ENCODE results near the gene ZNF48. TPM values are rescaled to one million over a fixed set of nuclear protein-coding genes. Genes with fewer than 3 reads are reported as not detected.

The ZNF48 gene
- total and polyA plus RNA-seq, 2 donors (not counting 1 experiment from before 2014, with no cell fraction given) = 8.4 to 13.3 TPM

GRCh38 chr16:30372038-30372712, 23.0 kb upstream of the ZNF48 start:
- Histone ChIP-seq H3K36me3 (replicated peaks in 1 of 2; ENCODE audit: control extremely low read depth in 1 of 2, control insufficient read depth in 1 of 2, extremely low read depth in 1 of 2, insufficient read depth in 2 of 2, low read length in 1 of 2) (no peaks in the 10 kb centered on the region), H3K4me1 (ENCODE audit: control insufficient read depth in 2 of 2, insufficient read depth in 2 of 2, low read length in 2 of 2) (peaks cover 26 to 42% of the 10 kb centered on the region in 2 donors), H3K27ac (ENCODE audit: low read length in 2 of 2) (no peak overlapping the region), H3K4me3 (ENCODE audit: control extremely low read depth in 1 of 5, extremely low read depth in 1 of 5, insufficient read depth in 1 of 5, low read depth in 2 of 5, low read length in 4 of 5) (no peak overlapping the region), H3K9ac (ENCODE audit: low read length) (no peak overlapping the region), H3K9me3 (ENCODE audit: control extremely low read depth in 1 of 3, control insufficient read depth in 2 of 3, insufficient read depth in 1 of 3, low read length in 2 of 3) (peaks cover 0 to 2% (median 0%) of the 10 kb centered on the region in 3 donors), H4K20me1 (ENCODE audit: control insufficient read depth, insufficient read depth, low read length, poor library complexity, severe bottlenecking) (peaks cover 26% of the 10 kb centered on the region), H3K79me2 (ENCODE audit: control insufficient read depth, insufficient read depth, low read length) (peaks cover 37% of the 10 kb centered on the region), H3K4me2 (replicated peaks; ENCODE audit: low read depth, low read length, poor library complexity, severe bottlenecking) (no peak overlapping the region), H2AFZ (ENCODE audit: insufficient read depth, low read depth, low read length, poor library complexity, severe bottlenecking) (no peak overlapping the region), H3K27me3 (replicated peaks in 1 of 4; ENCODE audit: control extremely low read depth in 1 of 4, control insufficient read depth in 3 of 4, insufficient read depth in 4 of 4, low read length in 3 of 4) (no peaks in the 10 kb centered on the region)
- H3K9me3 Mint-ChIP-seq (ENCODE audit: insufficient read depth) = no peaks in the 10 kb centered on the region
- H3K4me3 Mint-ChIP-seq = peak overlapping the region; percentile 86
- ATAC-seq (ENCODE audit: low read depth) (no peak), DNase-seq (peak; percentile 35)
- WGBS (ENCODE audit: insufficient coverage) = 77% methylated on average over 4 of the region's 6 CpGs
- POLR2A ChIA-PET = interaction anchor here (1.9 to 2.2 kb wide), 4 partner anchors 11 to 287 kb away, joined by 5 to 13 read pairs (median 10); partner anchors contain the start of genes FBRS and SEPTIN1
- H3K4me1 Mint-ChIP-seq = peaks cover 43% of the 10 kb centered on the region
- peak overlapping the region; percentile 90 for H3K27ac Mint-ChIP-seq
- no peaks in the 10 kb centered on the region for H3K27me3 Mint-ChIP-seq
- no peak for TF ChIP-seq CTCF (IDR thresholded peaks at IDR 0.05)
- TF ChIP-seq EZH2 (IDR thresholded peaks at IDR 0.05; ENCODE audit: borderline replicate concordance, insufficient read depth, low read depth, low read length, poor library complexity, severe bottlenecking) = no peak
- CTCF ChIA-PET = interaction anchor here (0.9 to 4.0 kb wide), 3 partner anchors 10 to 36 kb away, joined by 3 to 37 read pairs (median 12); partner anchors contain the start of genes CD2BP2, SEPTIN1 and ZNF771
- intact Hi-C loops (cut with micrococcal nuclease) = loop anchor here (10.0 kb wide), 3 partner anchors 277 to 1447 kb away; partner anchors contain the start of genes ALDOA, RABEP2, TBX6 and YPEL3

- POLR2A ChIA-PET = no interaction called here
- Histone ChIP-seq H3K36me3 (replicated peaks in 1 of 2; ENCODE audit: control extremely low read depth in 1 of 2, control insufficient read depth in 1 of 2, extremely low read depth in 1 of 2, insufficient read depth in 2 of 2, low read length in 1 of 2) (no peaks in the 10 kb centered on the region), H3K27ac (ENCODE audit: low read length in 2 of 2) (no peak overlapping the region), H3K4me2 (replicated peaks; ENCODE audit: low read depth, low read length, poor library complexity, severe bottlenecking) (no peak overlapping the region), H2AFZ (ENCODE audit: insufficient read depth, low read depth, low read length, poor library complexity, severe bottlenecking) (no peak overlapping the region), H3K9me3 (ENCODE audit: control extremely low read depth in 1 of 3, control insufficient read depth in 2 of 3, insufficient read depth in 1 of 3, low read length in 2 of 3) (peaks cover 0 to 2% (median 0%) of the 10 kb centered on the region in 3 donors), H3K27me3 (replicated peaks in 1 of 4; ENCODE audit: control extremely low read depth in 1 of 4, control insufficient read depth in 3 of 4, insufficient read depth in 4 of 4, low read length in 3 of 4) (no peaks in the 10 kb centered on the region), H3K9ac (ENCODE audit: low read length) (no peak overlapping the region), H4K20me1 (ENCODE audit: control insufficient read depth, insufficient read depth, low read length, poor library complexity, severe bottlenecking) (peaks cover 21% of the 10 kb centered on the region), H3K4me1 (ENCODE audit: control insufficient read depth in 2 of 2, insufficient read depth in 2 of 2, low read length in 2 of 2) (peaks cover 23 to 42% of the 10 kb centered on the region in 2 donors), H3K79me2 (ENCODE audit: control insufficient read depth, insufficient read depth, low read length) (peaks cover 32% of the 10 kb centered on the region), H3K4me3 (ENCODE audit: control extremely low read depth in 1 of 5, extremely low read depth in 1 of 5, insufficient read depth in 1 of 5, low read depth in 2 of 5, low read length in 4 of 5) (no peak overlapping the region)
- Mint-ChIP-seq H3K9me3 (ENCODE audit: insufficient read depth) (no peaks in the 10 kb centered on the region), H3K4me1 (peaks cover 43% of the 10 kb centered on the region), H3K27ac (peak overlapping the region; percentile 56), H3K27me3 (no peaks in the 10 kb centered on the region), H3K4me3 (peak overlapping the region; percentile 86)
- DNase-seq (peak; percentile 13), ATAC-seq (ENCODE audit: low read depth) (no peak)
- no peak for TF ChIP-seq EZH2 (IDR thresholded peaks at IDR 0.05; ENCODE audit: borderline replicate concordance, insufficient read depth, low read depth, low read length, poor library complexity, severe bottlenecking)
- no peak for TF ChIP-seq CTCF (IDR thresholded peaks at IDR 0.05)
- 94% methylated on average over 4 of the region's 5 CpGs for WGBS (ENCODE audit: insufficient coverage)
- CTCF ChIA-PET = interaction anchor here (4.0 kb wide), 1 partner anchor 36 kb away, joined by 37 read pairs; the partner anchor contains the start of gene ZNF771
- intact Hi-C loops (cut with micrococcal nuclease) = loop anchor here (10.0 kb wide), 3 partner anchors 278 to 1448 kb away; partner anchors contain the start of genes ALDOA, RABEP2, TBX6 and YPEL3
Observed at GRCh38 chr16:30372725-30373124, 22.5 kb upstream of the ZNF48 start.
